Mammary epithelial cell (primary cell): Measurements from ENCODE around the gene ZBTB17.

ENCODE experiments used
- EZH2 ChIP-seq: IDR thresholded peaks from 2 replicates; pipeline ENCODE4 v1.6.1; 2012; ENCODE audit warnings: low read length, inconsistent platforms, borderline replicate concordance
- TF ChIP-seq, protein P1 (sequence below), 2 donors: IDR thresholded peaks in 1 of 2; conservative IDR thresholded peaks in 1 of 2; 2 replicates each; pipeline ENCODE4 v1.5.1; 2011 to 2012; ENCODE audit warnings: inconsistent platforms in 2 of 2, low read length in 2 of 2, mild to moderate bottlenecking in 2 of 2, control low read depth in 1 of 2, low read depth in 1 of 2; ENCODE audit not compliant: insufficient read depth in 1 of 2; ENCODE audit errors: extremely low read depth in 1 of 2

DNA sequence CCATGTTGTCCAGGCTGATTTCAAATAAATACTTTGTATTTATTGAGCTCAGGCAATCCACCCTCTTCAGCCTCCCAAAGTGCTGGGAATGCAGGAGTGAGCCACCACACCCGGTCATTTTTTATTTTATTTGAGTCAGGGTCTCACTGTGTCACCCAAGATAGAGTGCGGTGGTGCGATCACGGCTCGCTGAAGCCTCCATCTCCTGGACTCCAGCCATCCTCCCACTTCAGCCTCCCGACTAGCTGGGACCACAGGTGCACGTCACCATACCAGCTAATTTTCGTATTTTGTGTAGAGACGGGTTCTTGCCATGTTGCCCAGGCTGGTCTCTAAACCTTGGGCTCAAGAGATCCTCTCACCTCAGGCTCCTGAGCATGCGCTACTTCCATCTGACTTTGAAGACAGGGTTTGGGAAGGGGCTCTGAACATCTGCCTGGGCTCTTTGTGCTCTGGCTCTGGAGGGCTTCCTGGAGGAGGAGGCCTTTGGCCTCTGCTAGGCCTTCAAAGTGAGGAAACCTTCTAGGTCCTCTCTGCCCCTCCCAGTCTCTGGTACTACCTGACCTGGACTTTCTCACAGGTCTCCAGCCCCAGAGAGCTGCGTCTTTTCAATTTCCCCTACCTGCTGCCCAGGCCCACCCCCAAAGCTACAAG lies 36.2 kb upstream of the ZBTB17 start:
- TF ChIP-seq, protein P1, sequence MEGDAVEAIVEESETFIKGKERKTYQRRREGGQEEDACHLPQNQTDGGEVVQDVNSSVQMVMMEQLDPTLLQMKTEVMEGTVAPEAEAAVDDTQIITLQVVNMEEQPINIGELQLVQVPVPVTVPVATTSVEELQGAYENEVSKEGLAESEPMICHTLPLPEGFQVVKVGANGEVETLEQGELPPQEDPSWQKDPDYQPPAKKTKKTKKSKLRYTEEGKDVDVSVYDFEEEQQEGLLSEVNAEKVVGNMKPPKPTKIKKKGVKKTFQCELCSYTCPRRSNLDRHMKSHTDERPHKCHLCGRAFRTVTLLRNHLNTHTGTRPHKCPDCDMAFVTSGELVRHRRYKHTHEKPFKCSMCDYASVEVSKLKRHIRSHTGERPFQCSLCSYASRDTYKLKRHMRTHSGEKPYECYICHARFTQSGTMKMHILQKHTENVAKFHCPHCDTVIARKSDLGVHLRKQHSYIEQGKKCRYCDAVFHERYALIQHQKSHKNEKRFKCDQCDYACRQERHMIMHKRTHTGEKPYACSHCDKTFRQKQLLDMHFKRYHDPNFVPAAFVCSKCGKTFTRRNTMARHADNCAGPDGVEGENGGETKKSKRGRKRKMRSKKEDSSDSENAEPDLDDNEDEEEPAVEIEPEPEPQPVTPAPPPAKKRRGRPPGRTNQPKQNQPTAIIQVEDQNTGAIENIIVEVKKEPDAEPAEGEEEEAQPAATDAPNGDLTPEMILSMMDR (conservative IDR thresholded peaks at IDR 0.05 in 1 of 2, IDR thresholded peaks at IDR 0.05 in 1 of 2; ENCODE audit: extremely low read depth in 1 of 2, insufficient read depth in 1 of 2, low read depth in 1 of 2, low read length in 2 of 2), result no peak
- TF ChIP-seq EZH2, result no peak
